HG03196 (cell line): ENCODE results near the gene BMX.

Experiments used
- ATAC-seq: cut with Tn5 transposase; IDR thresholded peaks from one replicate; pipeline ENCODE4 v1.9.1; 2021; ENCODE audit not compliant: unreplicated experiment

Gene BMX

DNA sequence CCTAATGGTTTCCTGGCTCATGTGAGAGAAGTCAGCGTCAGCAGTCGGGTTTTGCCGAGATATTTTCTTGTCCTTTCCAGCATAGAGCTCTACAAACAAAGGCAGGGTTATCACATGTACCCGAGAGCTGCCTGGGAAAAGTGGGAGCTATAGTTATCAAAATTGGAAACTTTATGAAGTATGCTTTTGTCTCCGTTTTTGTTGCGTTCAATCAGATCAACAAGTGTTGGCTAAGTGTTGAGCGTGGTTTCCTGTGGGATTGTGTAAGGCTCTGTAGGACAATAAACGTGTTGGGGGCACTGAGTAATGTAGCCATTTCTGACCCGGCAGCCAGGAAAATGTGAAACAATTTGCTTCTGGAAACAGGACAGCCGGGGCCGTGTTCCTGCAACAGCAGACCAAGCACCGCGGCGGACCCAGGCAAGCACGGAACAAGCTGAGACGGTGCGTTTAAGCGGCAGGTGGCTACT, at the start of gene BMX:
BMX (plus strand) TSS at position 311 of the 470 bp plus-strand sequence. CDS start 7,547 bp downstream, outside the sequence.
- no peak for ATAC-seq

DNA sequence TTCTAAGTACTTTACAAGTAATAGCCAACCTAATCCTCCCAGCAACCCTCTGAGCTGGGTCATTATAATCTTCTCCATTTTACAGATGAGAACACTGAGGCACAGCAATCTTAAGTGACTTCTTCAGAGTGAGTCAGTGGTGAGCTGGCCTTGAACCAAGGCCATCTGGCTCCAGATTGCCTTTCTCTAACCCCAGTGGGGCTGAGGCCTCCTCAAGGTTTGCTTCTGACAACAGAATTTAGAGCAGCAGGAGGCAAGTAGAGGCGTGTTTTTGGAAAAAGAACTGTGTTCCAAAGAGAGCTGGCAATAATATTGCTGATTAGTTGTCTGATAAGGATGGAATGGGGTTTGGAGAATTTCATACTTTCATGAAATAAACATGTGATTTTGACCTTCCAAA, 48.7 kb upstream of the BMX start:
- no peak for ATAC-seq

DNA sequence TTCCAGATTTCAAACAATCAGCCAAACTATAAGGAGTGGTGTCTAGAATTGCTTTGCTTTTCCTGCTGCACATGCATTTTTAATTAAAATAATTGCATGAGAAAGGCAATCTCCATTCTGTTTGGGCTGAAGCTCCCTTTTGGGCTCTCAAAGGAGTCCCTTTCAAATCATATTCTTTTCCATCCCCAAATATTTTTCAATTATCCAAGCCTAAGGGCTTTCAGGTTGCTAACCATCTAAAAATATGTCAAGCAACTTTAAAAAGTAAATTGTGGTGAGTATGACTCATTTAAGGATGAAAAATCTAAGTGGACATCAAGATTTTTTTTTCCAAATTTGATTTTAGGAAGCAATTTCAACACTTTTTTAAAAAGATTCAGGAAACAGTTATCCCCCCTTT, 35.9 kb upstream of the BMX start:
- no peak for ATAC-seq

DNA sequence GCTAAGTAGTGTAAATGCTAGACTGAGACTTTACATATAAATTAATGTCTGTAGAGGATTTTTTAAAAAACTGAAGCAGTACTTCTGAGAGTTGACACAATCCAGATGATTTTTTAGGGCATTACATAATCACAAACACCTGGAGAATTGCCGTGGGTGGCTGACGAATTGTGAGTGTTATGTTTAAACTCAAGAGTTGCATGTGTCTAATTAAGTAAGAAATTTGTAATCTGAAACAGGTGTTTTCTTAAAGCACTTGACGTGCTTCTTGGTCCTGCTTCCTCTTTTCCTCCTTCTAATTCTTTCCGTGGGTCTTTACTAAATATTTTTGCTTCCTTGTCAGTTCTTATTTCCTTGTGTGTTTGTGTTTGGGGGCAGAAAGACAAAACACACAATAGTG, 35.3 kb upstream of the BMX start:
- no peak for ATAC-seq

DNA sequence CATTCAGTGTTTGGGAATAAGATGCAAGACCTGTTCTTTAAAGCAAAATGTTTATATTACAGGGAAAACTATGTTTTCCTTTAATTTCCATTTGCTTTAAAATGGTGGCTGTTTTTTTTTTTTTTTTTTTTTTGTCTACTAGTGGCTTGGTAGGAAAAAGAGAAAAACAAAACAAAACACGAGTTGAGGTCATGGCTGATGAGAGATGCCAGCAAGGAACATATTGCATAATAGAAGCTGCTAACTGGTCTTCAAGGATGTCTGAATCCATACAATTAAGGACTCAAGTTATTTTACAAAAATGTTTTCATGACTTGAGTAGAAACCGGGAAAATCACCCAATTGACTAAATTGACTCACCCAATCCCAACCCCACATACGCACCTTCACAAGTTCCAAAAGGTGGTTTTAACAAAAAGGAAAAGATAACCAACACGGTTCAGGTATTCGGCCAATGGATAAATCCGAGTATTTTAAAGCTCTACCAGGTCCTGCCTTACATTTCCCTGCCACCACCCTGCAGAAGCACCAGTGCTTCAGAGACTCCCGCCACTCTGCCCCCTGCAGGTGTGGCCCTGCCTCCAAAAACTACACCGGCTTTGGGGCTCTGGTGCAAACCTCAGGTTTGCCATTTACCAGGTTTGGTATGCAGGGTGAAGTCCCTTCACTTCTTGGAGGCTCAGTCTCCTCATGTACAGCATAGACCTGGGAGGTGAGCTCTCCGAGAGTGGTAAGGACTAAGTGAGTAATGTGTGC, 34.5 kb upstream of the BMX start:
- ATAC-seq: no peak

DNA sequence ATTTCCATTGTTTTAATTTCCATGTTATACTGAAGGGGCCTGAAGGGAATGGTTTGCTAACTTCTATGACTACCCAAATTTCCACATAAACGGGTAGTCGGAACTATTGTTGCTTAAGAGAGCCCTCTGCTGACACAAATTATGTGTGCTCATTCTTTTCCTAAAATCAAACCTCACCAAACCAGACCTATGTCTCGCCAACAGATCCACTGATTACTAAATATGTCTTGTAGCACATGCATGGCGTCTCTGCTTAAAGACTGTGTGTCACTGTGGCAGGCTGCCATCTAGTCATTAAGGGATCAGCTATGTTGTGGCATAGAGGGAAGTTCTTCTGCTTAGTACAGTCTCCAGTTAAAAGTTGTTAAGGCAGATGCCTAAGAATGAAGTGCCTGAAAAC, 32.6 kb upstream of the BMX start:
- no peak for ATAC-seq

DNA sequence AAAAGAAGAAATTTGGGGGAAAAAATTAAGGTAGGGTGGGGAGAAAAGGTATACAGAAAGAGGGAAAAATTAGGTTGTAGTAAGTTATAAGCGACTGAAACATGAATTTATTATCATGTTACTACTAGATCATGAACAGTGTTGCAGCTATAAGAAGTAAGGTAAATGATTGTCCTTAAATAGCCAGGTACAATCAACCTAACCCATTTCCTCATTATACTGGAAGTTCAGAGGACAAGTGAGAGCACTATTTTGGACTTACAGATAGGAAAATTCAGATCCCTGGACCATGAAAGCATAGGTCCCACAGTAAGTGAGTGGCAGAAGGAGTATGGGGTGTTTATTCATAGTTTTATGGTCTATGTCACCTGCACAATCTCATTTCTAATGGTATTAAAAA, 31.0 kb upstream of the BMX start:
- ATAC-seq: no peak

DNA sequence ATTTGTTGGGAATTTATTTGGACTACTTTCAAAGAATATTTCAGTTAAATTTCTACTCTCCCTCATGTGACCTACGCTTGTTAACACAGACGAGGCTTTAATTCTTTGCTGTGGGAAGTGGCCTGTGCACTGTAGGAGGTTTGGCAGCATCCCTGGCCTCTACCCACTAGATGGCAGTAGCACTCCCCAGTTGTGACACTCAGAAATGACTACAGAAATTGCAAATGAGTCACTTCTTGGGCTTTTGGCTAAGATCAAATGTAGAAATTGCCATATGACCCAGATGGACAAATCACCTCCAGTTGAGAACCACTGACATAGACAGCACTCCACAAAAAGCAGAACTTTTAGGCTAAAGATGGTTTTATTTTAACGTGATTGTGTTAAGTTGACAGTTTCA, 29.6 kb upstream of the BMX start:
- ATAC-seq: peak; percentile 56

DNA sequence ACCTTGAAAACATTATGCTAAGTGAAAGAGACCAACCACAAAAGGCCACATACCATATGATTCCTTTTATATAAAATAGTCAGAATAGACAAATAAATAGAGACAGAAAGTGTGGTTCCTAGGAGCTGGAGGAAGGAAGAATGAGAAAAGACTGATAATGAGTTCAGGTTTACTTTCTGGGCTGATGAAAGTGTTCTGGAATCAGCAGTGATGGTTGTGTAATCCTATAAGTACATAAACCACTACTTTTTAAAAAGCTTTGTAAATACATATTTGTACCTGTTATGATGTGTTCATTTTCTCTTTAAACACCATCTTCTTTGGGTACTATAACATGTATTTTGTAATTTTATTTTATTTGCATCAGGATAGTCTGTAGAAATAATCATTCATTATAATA, 28.1 kb upstream of the BMX start:
- ATAC-seq: no peak

DNA sequence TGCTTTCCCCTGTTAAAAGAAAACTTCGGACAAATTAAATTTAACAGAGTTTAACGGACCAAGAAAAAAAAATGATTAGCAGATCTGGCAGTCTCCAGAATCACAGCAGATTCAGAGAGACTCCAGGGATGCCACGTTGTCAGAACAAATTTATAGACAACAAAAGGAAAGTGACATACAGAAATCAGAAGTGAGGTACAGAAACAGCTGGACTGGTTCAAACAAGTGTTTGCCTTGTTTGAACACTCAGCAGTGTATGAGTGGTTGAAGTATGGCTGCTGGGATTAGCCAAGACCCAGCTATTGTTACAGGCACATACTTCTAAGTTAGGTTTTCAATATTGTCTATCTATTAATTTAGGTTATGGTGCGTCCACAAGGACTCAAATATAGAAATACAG, 26.6 kb upstream of the BMX start:
- no peak for ATAC-seq

DNA sequence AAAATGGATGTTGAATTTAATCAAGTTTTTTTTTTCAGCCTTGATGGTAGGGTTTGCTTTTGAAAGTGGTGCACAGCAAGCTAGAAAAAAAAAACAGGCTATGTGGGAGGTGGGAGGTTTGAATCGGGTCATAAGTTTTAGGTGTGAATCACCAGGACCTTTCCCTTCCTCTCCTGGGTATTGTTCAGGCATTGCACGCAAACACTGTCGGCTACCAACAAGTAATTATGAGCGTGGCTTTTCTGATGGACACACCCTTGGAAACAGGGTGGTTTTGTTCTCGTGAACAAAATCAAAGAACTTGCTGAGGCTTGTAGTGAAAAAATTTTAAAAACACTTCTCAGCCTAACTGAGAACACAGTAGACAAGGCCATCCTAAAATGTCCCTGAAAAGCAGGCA, 25.6 kb upstream of the BMX start:
- ATAC-seq: no peak

DNA sequence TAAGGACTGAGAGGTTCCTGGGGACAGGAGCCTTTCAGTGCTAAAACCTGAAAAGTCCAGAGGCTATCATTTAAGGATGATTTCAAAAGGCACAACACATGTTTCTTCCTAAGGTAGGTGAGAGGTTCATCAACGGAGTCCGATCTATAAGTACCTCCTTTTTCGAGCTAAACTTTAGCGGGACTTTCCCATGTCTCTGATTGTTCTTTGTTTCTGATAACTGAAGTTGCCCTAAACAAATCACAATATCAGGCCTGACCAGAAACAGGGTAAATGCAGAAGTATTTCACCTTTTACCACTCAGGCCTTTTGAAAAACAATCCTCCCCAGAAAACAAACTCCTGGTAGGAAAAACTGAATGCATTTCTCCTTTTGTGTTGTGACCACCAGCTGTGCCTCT, 25.1 kb upstream of the BMX start:
- ATAC-seq: no peak

DNA sequence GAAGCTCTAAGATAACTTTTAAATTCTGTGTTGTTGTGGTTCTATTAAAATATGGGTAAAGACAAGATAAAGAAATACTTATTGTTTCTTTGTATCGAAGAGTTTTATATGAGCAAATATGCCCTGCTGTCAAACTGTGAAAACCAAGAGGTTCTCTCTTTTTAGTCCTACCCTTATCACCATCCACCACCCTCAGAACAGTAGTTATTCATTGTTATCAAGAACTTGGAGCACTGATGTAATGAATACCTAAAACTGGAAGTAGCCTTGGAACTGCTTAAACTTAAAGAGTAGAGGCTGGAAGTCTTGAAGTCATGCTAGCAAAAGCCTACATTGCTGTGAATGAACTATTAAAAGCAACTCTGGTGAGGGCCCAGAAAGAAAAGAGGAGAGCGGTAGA, 16.7 kb upstream of the BMX start:
- ATAC-seq: no peak

DNA sequence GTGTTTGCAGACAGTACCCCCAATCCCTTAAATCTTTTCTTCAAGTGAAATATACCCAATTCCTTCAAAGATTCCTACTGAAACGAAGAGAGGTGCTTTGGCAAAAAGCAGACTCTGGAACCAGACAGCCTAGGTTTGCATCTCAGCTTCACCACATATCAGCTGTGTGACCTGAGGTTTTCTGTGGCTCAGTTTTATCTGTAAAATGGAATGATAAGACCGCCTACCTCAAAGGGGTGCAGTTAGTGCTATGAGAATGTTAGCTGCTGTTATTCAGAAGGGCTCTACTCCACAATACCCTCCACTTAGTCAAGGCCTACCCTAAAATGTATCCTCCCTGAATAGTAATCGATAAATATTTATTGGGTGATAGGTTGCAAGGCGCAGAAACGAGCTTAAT, 8.1 kb upstream of the BMX start:
- ATAC-seq: no peak

DNA sequence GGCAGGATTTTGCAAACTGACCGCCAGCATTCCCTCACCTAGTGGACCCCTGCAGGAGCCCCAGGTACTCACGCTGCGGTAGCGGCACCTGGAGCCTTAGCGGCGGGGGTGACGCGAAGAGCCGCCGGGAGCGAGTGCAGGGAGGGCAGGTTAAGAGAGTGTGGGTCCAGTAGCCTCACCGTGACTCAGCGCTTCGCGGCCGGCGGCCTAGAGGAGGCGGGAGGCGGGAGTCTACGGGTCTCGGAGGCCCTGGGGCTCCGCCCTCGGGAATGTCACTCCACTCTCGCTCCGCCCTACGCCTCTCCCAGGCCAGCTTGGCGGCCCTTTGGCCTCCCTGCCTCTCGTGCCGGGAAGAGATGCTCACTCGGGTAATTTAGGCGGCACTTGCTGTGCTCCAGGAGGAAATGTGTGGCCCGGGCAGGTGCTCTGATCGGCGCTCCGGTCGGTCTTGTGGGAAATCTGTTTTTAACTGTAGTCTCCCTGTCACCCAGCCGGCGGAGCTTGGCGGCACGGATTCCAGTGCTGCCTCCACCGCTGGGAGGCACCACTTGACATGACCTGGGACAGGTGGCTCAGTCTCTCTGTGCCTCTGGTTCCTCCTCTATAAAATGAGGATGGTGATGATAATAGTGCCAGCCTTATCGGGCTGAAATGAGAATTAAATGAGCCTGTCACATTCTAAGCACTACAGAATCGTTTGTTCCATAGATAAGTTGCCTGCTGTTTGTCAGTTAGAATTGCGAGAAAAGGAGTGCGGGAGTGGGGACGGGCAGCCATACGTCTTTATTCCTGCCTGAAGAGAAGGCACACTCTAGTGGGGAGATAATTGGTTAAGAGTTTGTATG, 7.3 kb upstream of the BMX start, which contains the start of gene PIR:
PIR (minus strand) TSS at position 216 of the 845 bp plus-strand sequence. CDS start 2,076 bp downstream, outside the sequence.
- ATAC-seq: peak; percentile 99

DNA sequence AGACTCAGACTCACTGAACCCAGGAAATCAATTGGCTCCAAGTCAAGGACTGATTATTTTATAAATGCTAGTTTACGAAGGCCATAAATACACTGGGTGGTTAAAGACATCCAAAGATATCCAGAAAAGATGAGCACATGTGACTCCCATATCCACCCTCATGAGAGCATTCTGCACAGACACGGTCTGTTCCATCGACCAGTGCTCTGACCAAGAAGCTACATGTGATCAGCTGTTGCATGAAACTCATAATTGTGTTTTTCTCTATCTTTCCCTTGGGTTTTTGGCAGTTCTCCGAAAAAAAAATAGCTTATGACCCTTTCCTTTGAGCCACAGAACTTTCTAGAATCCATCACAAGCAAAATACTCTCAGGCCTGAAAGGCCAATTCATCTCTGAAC, 4.8 kb upstream of the BMX start:
- ATAC-seq: no peak

DNA sequence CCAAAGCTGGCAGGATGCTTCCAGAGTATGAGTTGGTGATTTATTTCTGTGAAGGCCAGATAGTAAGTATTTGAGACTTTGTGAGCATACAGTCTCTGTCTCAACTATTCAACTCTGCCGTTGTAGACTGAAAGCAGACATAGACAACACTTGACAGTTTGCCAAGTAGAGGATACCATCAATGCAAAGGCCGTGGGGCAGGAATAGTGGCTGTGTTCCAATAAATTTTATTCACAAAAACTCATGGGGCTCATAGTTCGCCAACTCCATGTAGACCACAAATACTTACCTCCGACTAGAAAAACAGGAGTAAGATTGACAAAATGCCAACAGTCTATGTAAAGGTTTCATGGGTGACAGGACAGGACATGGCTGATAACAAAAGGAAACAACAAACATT, 3.8 kb upstream of the BMX start:
- ATAC-seq: no peak

DNA sequence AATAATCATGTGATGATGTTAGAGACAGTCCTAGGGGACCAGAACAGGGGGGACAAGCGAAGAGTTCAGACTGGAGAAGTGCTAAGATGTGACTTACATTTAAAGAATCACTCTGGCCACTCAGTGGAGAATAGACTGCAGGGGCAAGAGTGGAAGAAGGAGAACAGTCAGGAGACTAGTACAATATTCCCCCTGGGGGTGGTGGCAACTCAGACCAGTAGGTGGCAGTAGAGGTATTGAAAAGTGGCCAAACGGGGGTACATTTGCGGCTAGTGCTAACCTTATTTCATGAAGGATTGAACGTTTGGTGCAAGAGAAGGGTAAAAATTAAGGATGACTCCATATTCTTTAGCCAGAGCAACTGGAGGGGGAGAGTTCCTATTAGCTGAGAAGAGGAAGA, 2.7 kb upstream of the BMX start:
- ATAC-seq: no peak

DNA sequence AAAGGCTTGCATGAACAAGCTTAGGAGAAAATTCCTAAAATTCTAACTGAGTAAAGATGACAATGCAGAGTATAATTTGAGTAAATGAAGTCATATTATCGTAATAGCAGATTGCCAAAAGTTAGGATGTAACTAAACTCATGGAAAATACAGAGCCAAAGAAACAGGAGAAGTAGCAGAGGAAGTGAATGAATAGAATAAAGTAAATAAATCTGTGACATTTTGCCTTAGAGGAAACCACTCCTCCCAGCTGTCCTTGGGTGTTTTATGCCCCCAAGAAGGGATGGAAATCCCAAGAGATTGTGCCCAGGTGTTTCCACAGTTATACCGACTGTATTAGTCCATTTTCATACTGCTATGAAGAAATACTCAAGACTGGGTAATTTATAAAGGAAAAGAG, 1.9 kb upstream of the BMX start:
- ATAC-seq: no peak

DNA sequence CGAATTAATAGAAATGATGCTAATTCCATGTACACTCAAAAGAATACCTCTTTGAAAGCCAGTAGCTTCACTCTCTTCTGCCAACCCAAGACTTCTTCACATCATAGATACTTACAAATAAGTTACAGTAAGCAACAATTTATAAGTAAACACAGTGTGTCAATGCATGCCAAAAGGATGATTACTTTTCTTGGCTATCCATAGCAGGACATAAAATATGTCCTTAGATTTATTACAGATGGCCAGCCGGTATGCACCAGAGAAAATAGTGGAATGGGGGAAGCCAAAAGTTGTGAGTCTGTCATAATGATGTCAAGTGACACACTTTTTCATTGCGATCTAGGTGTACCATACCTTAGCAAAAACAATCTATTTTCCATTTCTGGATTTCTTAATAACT, 631 bp upstream of the BMX start:
- no peak for ATAC-seq

DNA sequence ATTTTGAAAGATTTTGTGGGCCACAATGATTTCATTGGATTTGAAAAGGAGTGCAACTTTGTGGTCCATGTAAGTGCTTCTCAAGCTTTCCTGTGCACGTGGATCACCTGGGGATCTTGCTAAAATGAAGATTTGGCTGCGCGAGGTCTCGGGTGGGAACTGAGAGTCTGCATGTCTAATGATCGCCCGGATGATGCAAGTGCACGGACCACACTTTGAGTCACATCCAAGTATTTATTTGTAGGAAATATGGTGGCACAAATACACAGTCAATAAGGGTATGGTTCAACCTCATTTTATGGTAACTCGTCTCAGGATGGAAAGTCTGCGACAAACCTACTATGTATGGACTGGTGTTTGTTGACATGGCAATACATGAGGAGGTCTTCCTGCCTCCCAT, 899 bp downstream of the BMX start:
- no peak for ATAC-seq

DNA sequence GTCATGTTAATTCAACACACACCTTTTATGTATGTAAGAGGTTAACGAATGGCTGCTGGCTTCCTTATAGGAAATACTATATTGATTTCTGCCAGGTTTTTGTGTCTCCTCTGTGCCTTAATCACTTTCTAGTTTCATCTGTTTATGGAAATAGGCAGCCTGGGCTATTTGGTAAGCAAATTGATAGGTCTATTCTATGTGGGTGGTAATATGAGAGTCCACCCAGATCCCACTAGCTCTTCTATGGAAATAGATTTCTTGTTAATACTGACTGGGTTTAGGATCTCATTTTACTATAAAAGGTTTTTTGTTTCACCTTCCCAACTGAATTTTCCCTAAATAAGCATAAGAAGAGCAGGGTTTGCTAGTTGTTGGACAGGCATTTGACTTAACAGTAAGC, 4.1 kb downstream of the BMX start:
- no peak for ATAC-seq
